Measurements from ENCODE around the gene INSL3.
"Not testable (repeated sequence)": the region's sequence is repeated elsewhere in the genome, so short reads cannot be mapped to it uniquely, and the experiment has no call there.

The INSL3 gene

DNA sequence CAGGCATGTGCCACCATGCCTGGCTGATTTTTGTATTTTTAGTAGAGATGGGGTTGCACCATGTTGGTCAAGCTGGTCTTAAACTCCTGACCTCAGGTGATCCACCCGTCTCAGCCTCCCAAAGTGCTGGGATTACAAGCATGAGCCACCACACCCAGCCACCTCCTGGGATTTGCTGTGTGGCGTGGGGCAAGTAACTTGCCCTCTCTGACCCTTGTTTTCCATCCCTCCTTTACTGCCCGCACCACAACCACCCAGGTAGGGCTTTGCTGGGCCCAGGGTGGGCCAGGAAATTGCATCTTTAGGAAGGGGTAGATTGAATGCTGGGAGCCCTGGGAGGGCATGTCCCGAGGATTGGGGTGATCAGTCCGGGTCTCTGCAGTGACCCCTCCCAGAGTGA, 37.6 kb downstream of the INSL3 start:
- not testable (repeated sequence) for DNase-seq (ENCODE audit: low spot score)

GRCh38 chr19:17780781-17781180, 40.5 kb downstream of the INSL3 start:
- DNase-seq (ENCODE audit: low spot score), result no peak

DNA sequence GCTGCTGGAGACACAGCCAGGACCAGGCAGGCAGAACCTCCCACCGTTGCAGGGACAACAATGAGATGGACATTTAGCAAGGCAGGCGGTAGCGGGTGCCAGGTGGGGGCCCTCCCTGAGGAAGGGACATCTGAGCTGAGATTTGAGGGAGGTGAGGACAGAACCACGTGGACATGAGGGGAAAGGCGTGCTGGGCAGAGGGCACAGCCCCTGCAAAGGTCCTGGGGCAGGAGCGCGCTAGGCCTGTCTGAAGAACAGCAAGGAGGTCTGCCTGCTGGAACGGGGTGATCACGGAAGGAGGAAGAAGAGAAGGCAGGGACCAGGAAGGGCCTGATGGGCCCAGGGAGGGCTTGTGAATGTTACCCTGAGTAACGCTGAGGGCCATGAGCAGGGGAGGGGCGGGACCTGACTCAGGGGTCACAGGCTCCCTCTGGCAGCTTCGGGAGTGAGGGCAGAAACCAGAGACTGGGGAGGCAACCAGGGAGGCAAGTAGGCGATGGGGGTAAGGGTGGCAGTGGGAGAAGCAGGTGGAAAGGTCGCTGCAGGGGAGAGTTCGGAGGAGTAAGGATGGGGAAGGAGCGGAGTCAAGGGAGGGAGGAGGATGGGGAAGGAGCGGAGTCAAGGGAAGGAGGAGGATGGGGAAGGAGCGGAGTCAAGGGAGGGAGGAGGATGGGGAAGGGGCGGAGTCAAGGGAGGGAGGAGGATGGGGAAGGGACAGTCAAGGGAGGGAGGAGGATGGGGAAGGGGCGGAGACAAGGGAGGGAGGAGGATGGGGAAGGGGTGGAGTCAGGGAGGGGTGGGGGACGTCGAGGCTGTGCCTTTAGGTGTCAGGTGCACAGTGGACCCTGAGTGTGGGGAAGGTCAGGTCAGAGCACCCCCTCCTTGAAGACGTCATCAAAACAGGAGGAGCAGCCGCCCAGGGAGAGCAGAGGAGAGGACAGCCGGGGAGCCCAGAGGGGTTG, 42.1 kb downstream of the INSL3 start:
- no peak for DNase-seq (ENCODE audit: low spot score)

DNA sequence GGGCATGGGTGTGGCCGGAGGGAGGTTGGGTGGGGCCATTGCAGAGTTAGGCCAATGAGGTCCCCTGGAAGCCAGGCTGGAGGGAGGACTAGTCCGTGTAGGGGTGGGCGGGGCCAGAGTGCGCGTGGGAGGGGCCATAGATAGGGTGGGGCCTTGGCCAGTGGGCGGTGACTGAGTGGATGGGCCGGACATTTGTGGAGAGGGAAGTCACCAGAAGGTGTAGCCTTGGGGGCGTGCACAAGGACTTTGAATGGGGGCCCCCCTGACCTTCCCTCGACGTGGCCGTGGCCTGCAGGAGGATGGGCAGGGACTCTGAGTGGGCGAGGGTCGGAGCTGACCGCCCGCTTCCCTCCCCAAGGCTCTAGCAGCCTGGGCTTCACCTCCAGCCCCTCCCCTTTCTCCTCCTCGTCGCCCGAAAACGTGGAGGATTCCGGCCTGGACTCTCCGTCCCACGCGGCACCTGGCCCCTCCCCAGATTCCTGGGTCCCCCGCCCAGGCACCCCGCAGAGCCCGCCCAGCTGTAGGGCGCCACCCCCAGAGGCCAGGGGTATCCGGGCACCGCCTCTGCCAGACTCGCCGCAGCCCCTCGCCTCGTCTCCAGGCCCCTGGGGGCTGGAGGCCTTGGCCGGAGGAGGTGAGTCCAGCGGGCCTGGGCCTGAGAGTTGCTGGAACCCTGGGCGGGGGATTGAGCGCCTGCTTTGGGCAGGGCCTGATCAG, 42.9 kb downstream of the INSL3 start:
- no peak for DNase-seq (ENCODE audit: low spot score)

GRCh38 chr19:17777840-17778239, 43.5 kb downstream of the INSL3 start:
- not testable (repeated sequence) for DNase-seq (ENCODE audit: low spot score)

DNA sequence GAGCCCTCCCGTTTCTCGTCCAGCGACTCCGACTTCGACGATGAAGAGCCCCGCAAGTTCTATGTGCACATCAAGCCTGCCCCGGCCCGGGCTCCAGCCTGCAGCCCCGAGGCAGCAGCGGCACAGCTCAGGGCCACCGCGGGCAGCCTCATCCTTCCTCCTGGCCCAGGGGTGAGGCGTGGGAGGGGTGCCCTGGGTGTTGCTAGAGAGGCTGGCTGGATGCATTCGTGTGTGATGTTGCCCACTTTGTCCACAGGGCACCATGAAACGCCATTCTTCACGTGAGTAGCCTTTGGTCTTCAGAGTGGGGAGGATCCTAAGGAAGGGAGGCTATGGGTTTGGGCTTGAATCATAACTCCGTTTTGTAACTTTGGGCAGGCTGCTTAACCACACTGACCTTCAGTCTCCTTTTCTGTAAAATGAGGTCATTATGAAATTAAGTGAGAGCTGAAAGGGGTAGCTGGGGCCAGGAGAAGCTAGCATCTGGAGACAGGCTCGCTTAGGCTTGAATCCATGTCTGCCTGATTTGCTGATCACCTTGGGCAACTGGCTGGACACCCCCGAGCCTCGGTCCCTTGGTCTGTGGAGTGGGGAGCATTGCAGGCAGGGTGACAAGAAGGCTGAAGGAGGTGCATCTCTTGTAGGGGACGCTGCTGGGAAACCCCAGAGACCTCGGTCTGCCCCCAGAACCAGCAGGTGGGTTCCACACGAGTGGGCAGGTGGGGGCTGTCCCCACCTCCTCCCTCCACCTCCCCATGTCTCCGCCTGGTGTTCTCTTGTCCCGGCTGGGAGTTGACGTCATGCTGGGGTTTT, 45.1 kb downstream of the INSL3 start:
- no peak for DNase-seq (ENCODE audit: low spot score)

- DNase-seq (ENCODE audit: low spot score), result no peak
Measured at GRCh38 chr19:17775245-17775927, 45.9 kb downstream of the INSL3 start.

GRCh38 chr19:17772172-17772571, 49.1 kb downstream of the INSL3 start:
- DNase-seq (ENCODE audit: low spot score), result no peak

DNA sequence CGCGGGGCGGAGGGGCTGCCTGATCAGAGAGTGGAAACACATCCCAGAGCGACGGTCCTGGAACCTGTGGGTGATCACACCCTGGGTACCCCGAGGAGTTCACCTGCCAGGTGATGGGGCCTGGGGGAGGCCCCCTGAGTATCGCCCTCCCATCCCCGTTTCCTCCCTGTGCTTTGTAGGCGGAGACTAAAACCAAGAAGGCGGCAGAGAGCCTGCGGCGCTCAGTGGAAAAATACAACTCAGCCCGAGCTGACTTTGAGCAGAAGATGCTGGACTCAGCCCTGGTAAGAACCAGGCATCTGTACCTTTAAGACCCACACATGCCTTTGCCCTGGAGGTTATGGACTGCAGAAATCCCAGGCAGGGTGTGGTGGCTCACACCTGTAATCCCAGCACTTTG, 50.7 kb downstream of the INSL3 start:
- no peak for DNase-seq (ENCODE audit: low spot score)

DNA sequence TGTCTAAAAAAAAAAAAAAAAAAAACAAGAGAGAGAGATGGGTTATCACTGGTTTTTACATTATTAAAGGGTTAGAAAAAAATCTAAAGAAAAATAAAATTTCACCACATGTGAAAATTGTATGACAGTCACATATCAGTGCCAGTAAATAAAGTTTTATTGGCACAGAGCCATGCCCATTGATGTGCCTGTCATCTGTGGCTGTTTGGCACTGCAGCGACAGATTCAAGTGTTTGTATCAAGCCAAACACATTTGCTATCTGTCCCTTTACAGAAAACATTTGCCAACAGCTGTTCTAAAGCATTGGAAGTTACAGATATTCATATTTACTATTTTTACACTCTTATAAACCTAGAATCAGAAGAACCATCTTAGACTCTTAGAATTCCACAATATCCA, 53.8 kb downstream of the INSL3 start:
- DNase-seq (ENCODE audit: low spot score), result no peak

GRCh38 chr19:17766543-17767131, 54.7 kb downstream of the INSL3 start:
- no peak for DNase-seq (ENCODE audit: low spot score)

Data from CD4-positive, alpha-beta T cell treated with Interleukin-6 at 100 ng/mL for 8 hours (primary cell).